AG04449 (cell line): ENCODE results near the gene RO60.
A peak's percentile ranks its signal among the peaks of the same experiment; 100 is the strongest.
"Not testable (repeated sequence)": the region's sequence is repeated elsewhere in the genome, so short reads cannot be mapped to it uniquely, and the experiment has no call there.

Experiments used
- CTCF ChIA-PET: fragments of 350-600 bp; formaldehyde crosslinking; extraction: SDS; loops from one replicate; lab custom pipeline; 2021; ENCODE audit warnings: antibody characterized with exemption; lab: Yijun Ruan, JAX
- POLR2A ChIA-PET: fragments of 400-600, 350-600 bp; formaldehyde crosslinking; extraction: SDS; loops from one replicate; lab custom pipeline; 2020; ENCODE audit warnings: antibody characterized with exemption, inconsistent platforms; lab: Yijun Ruan, JAX
- DNase-seq: peaks from one replicate; pipeline ENCODE4 v3.0.0-alpha.2; 2010; ENCODE audit warnings: low read depth, low spot score
- H3K4me3 ChIP-seq: 2 replicates; pipeline ENCODE4 v1.5.1; 2011; ENCODE audit warnings: low read depth, mild to moderate bottlenecking, control low read depth, low read length
- TF ChIP-seq, protein P1 (sequence below): IDR thresholded peaks from one replicate; pipeline ENCODE4 v1.5.1; 2011; ENCODE audit warnings: mild to moderate bottlenecking, moderate library complexity, low read length, control low read depth, inconsistent platforms; ENCODE audit not compliant: insufficient read depth; ENCODE audit errors: missing control alignments

The RO60 gene

GRCh38 chr1:193016788-193017187 lies 42.6 kb upstream of the RO60 start:
- DNase-seq, result no peak
- CTCF ChIA-PET, result interaction anchor here (1.7 to 9.8 kb wide), 4 partner anchors 14 to 542 kb away, joined by 3 to 231 read pairs (median 60); partner anchors contain the start of gene RGS2
- no peak overlapping the region for H3K4me3 ChIP-seq
- POLR2A ChIA-PET, result no interaction called here
- TF ChIP-seq, protein P1, sequence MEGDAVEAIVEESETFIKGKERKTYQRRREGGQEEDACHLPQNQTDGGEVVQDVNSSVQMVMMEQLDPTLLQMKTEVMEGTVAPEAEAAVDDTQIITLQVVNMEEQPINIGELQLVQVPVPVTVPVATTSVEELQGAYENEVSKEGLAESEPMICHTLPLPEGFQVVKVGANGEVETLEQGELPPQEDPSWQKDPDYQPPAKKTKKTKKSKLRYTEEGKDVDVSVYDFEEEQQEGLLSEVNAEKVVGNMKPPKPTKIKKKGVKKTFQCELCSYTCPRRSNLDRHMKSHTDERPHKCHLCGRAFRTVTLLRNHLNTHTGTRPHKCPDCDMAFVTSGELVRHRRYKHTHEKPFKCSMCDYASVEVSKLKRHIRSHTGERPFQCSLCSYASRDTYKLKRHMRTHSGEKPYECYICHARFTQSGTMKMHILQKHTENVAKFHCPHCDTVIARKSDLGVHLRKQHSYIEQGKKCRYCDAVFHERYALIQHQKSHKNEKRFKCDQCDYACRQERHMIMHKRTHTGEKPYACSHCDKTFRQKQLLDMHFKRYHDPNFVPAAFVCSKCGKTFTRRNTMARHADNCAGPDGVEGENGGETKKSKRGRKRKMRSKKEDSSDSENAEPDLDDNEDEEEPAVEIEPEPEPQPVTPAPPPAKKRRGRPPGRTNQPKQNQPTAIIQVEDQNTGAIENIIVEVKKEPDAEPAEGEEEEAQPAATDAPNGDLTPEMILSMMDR, result no peak

DNA sequence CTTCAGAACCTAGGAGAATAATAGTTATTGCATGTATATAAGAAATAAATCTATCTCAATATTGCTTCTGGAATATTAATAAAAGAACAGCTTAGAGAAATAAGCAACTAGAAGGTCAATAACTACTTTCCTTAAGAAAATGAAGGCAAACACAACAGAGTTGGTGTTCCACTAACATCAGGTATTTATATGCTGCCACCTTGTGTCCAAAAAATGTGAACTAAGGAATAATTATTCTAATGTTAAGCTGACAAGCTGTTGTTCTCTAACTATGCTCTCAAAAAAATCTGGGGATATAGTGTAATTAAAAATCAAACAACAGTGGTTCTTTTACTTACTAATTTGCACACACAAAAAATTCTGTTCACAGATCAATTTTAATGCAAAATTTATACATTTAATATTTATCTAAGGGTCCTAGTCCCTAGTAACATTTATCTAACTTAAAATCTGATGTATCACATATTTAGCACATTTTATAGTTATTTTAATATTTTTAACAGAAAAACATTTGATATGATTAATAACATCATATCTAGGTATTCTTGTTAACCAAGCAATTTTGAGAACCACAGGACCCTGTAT lies 39.9 kb upstream of the RO60 start:
- CTCF ChIA-PET, result interaction anchor here (0.8 to 9.8 kb wide), 21 partner anchors 9 to 551 kb away, joined by 3 to 231 read pairs (median 3); partner anchors contain the start of gene RGS2
- H3K4me3 ChIP-seq, result no peak overlapping the region
- POLR2A ChIA-PET, result interaction anchor here (1.0 to 1.3 kb wide), 2 partner anchors 210 to 212 kb away, joined by 5 to 10 read pairs; partner anchors contain the start of gene RGS2

DNA sequence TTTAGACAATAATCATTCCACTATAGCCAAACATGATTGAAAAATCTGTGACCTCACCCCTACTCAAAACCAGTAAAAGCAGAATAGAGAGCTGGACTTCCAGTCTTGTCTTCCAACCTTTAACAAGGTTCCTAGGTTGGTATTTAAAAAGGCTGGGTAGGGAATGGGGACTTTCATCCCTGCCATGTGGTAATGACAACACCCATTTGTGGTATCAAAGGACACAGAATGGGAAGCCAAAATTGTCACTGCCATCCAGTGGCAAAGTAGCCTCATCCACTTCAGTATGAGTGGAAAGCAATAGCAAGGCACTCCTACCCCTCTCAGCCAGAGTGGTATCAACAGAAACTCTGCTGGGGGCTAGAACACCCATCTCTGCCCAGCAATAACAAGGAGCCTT lies 34.2 kb upstream of the RO60 start:
- CTCF ChIA-PET, result interaction anchor here (1.0 to 4.2 kb wide), 4 partner anchors 13 to 551 kb away, joined by 3 to 33 read pairs (median 6); no protein-coding TSS in a partner anchor
- H3K4me3 ChIP-seq, result no peak overlapping the region
- POLR2A ChIA-PET, result no interaction called here
- DNase-seq, result no peak
- TF ChIP-seq, protein P1, result no peak

More for the DNA sequence above, 39.9 kb upstream of the RO60 start:
- TF ChIP-seq, protein P1, result peak; percentile 25
- no peak for DNase-seq

- ChIA-PET CTCF (interaction anchor here (0.8 to 4.4 kb wide), 14 partner anchors 10 to 557 kb away, joined by 3 to 43 read pairs (median 4); partner anchors contain the start of gene RGS2), POLR2A (no interaction called here)
- TF ChIP-seq, protein P1, result no peak
- no peak overlapping the region for H3K4me3 ChIP-seq
- DNase-seq, result no peak
These were observed 29.1 kb upstream of the RO60 start for GRCh38 chr1:193030280-193030679.

DNA sequence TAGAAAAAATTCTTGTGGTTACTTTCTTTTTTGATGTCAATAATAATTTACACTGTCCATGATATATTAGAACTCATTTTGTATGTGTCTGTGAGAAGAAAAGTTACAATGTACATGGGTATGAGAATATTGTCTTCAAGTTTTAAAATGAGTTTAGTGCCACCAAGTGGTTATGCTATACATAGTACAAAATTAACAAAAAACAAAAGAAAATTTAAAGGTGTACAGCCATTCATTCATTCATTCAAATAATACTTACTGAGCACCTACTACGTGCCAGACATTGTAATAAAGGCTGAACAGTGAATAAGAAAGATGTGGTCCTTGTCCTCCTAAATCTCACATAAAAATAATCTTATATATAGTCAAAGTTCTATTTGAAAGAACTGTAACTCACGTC lies 28.0 kb upstream of the RO60 start:
- TF ChIP-seq, protein P1, result no peak
- ChIA-PET CTCF (interaction anchor here (0.8 to 5.0 kb wide), 14 partner anchors 8 to 558 kb away, joined by 3 to 38 read pairs (median 4); no protein-coding TSS in a partner anchor), POLR2A (no interaction called here)
- DNase-seq, result no peak
- H3K4me3 ChIP-seq, result no peak overlapping the region

- DNase-seq, POLR2A ChIA-PET, H3K4me3 ChIP-seq: not testable (repeated sequence)
- CTCF ChIA-PET, result interaction anchor here (0.8 to 5.0 kb wide), 15 partner anchors 7 to 559 kb away, joined by 3 to 38 read pairs (median 4); no protein-coding TSS in a partner anchor
These were observed 26.6 kb upstream of the RO60 start for GRCh38 chr1:193032643-193033427.
